ENCODE data around the gene OLFM1. TPM values are rescaled to one million over a fixed set of nuclear protein-coding genes. Genes with fewer than 3 reads are reported as not detected.

OLFM1 gene
- total RNA-seq, 6 experiments from 2014 or later: 0.07 to 0.15 TPM; not detected in 4

GRCh38 chr9:135090547-135090946 is 3.1 kb downstream of the OLFM1 start:
- no peak overlapping the region for H3K4me3 Mint-ChIP-seq
- no peak for TF ChIP-seq CTCF (IDR thresholded peaks at IDR 0.05)
- H3K36me3 Mint-ChIP-seq (ENCODE audit: low read depth): no peaks in the 10 kb centered on the region
- H3K27me3 Mint-ChIP-seq (ENCODE audit: insufficient read depth): peaks cover 34% of the 10 kb centered on the region
- no peak overlapping the region for H3K27ac Mint-ChIP-seq
- H3K4me1 Mint-ChIP-seq (ENCODE audit: low read depth): peaks cover 7% of the 10 kb centered on the region
- no peak for DNase-seq
- 0 out of 2 replicates have a peak, but pooled peaks cover 3% of the 10 kb centered on the region for H3K9me3 Mint-ChIP-seq

- no peak for DNase-seq
- 0 out of 2 replicates have a peak, but pooled peaks cover 3% of the 10 kb centered on the region for H3K9me3 Mint-ChIP-seq
- H3K36me3 Mint-ChIP-seq (ENCODE audit: low read depth): no peaks in the 10 kb centered on the region
- no peaks in the 10 kb centered on the region for H3K4me1 Mint-ChIP-seq (ENCODE audit: low read depth)
- no peak for TF ChIP-seq CTCF (IDR thresholded peaks at IDR 0.05)
- H3K27ac Mint-ChIP-seq: no peak overlapping the region
- no peak overlapping the region for H3K4me3 Mint-ChIP-seq
- H3K27me3 Mint-ChIP-seq (ENCODE audit: insufficient read depth): peaks cover 26% of the 10 kb centered on the region
Observed at GRCh38 chr9:135091545-135091944, 4.1 kb downstream of the OLFM1 start.

- H3K36me3 Mint-ChIP-seq (ENCODE audit: low read depth): no peaks in the 10 kb centered on the region
- no peak overlapping the region for H3K27ac Mint-ChIP-seq
- H3K9me3 Mint-ChIP-seq: 0 out of 2 replicates have a peak, but pooled peaks cover 3% of the 10 kb centered on the region
- no peak overlapping the region for H3K4me3 Mint-ChIP-seq
- H3K4me1 Mint-ChIP-seq (ENCODE audit: low read depth): no peaks in the 10 kb centered on the region
- no peak for DNase-seq
- H3K27me3 Mint-ChIP-seq (ENCODE audit: insufficient read depth): peaks cover 26% of the 10 kb centered on the region
- no peak for TF ChIP-seq CTCF (IDR thresholded peaks at IDR 0.05)
Observed at GRCh38 chr9:135093111-135093510, 5.6 kb downstream of the OLFM1 start.

GRCh38 chr9:135093911-135094584 is 6.6 kb downstream of the OLFM1 start:
- DNase-seq: no peak
- no peaks in the 10 kb centered on the region for H3K4me1 Mint-ChIP-seq (ENCODE audit: low read depth)
- H3K27ac Mint-ChIP-seq: no peak overlapping the region
- H3K36me3 Mint-ChIP-seq (ENCODE audit: low read depth): no peaks in the 10 kb centered on the region
- H3K27me3 Mint-ChIP-seq (ENCODE audit: insufficient read depth): peaks cover 24% of the 10 kb centered on the region
- H3K4me3 Mint-ChIP-seq: no peak overlapping the region
- H3K9me3 Mint-ChIP-seq: 0 out of 2 replicates have a peak, but pooled peaks cover 3% of the 10 kb centered on the region
- TF ChIP-seq CTCF (IDR thresholded peaks at IDR 0.05): no peak

- H3K4me1 Mint-ChIP-seq (ENCODE audit: low read depth): no peaks in the 10 kb centered on the region
Observed at GRCh38 chr9:135095470-135096407, 8.3 kb downstream of the OLFM1 start.

More at GRCh38 chr9:135095470-135096407, 8.3 kb downstream of the OLFM1 start:
- Mint-ChIP-seq H3K9me3 (0 out of 2 replicates have a peak, but pooled peaks cover 3% of the 10 kb centered on the region), H3K36me3 (ENCODE audit: low read depth) (no peaks in the 10 kb centered on the region), H3K27ac (no peak overlapping the region), H3K4me3 (no peak overlapping the region), H3K27me3 (ENCODE audit: insufficient read depth) (peaks cover 18% of the 10 kb centered on the region)
- no peak for TF ChIP-seq CTCF (IDR thresholded peaks at IDR 0.05)
- no peak for DNase-seq

Measured in HFFc6 (cell line).